CD4-positive, alpha-beta T cell treated with Interleukin-4 for 1 hour (primary cell): Measurements from ENCODE around the gene APCDD1.
A peak's percentile ranks its signal among the peaks of the same experiment; 100 is the strongest.
"Not testable (repeated sequence)": the region's sequence is repeated elsewhere in the genome, so short reads cannot be mapped to it uniquely, and the experiment has no call there.

Source experiments
- DNase-seq, 2 donors: peaks; one replicate each; pipeline ENCODE4 v3.0.0-alpha.2; 2020 to 2022

Gene APCDD1

GRCh38 chr18:10464161-10464648 is 9.8 kb downstream of the APCDD1 start:
- DNase-seq, result not testable (repeated sequence)

GRCh38 chr18:10465174-10465939 is 10.9 kb downstream of the APCDD1 start:
- DNase-seq, result no peak

- DNase-seq, result no peak
These were observed 16.0 kb downstream of the APCDD1 start for GRCh38 chr18:10470429-10470828.

- DNase-seq, result no peak
These were observed 17.1 kb downstream of the APCDD1 start for GRCh38 chr18:10471574-10471973.

- DNase-seq, result no peak
These were observed 18.7 kb downstream of the APCDD1 start for GRCh38 chr18:10473132-10473531.

- DNase-seq, result no peak
These were observed 19.9 kb downstream of the APCDD1 start for GRCh38 chr18:10474309-10474708.

- no peak for DNase-seq
These were observed 20.8 kb downstream of the APCDD1 start for GRCh38 chr18:10475276-10475653.

- no peak for DNase-seq
These were observed 21.3 kb downstream of the APCDD1 start for GRCh38 chr18:10475654-10476291.

- DNase-seq, result no peak
These were observed 21.9 kb downstream of the APCDD1 start for GRCh38 chr18:10476338-10476791.

GRCh38 chr18:10477121-10477862 is 22.9 kb downstream of the APCDD1 start:
- DNase-seq, result no peak

GRCh38 chr18:10477863-10478260 is 23.4 kb downstream of the APCDD1 start:
- DNase-seq, result no peak

- DNase-seq, result no peak
These were observed 27.4 kb downstream of the APCDD1 start for GRCh38 chr18:10481831-10482230.

- DNase-seq, result no peak
These were observed 28.0 kb downstream of the APCDD1 start for GRCh38 chr18:10482363-10482984.

- peak in 1 of 2 donors; percentile 34 for DNase-seq
These were observed 28.8 kb downstream of the APCDD1 start for GRCh38 chr18:10482985-10483949.

- DNase-seq, result no peak
These were observed 31.0 kb downstream of the APCDD1 start for GRCh38 chr18:10485475-10485874.

GRCh38 chr18:10486362-10486761 is 31.9 kb downstream of the APCDD1 start:
- no peak for DNase-seq

- no peak for DNase-seq
These were observed 32.7 kb downstream of the APCDD1 start for GRCh38 chr18:10487154-10487553.

GRCh38 chr18:10488017-10488416 is 33.6 kb downstream of the APCDD1 start:
- no peak for DNase-seq

GRCh38 chr18:10490401-10491165 is 36.1 kb downstream of the APCDD1 start:
- peak; percentile 53 to 79 for DNase-seq

GRCh38 chr18:10495936-10496335 is 41.5 kb downstream of the APCDD1 start:
- no peak for DNase-seq

GRCh38 chr18:10497206-10497749 is 42.8 kb downstream of the APCDD1 start:
- DNase-seq, result no peak
